Amniotic epithelial cell (primary cell): ENCODE results near the gene FRMD6.

ENCODE experiments used
- DNase-seq: peaks from one replicate; pipeline ENCODE4 v3.0.0-alpha.2; 2010; ENCODE audit warnings: low read depth

The FRMD6 gene

GRCh38 chr14:51780006-51780692, 128.4 kb downstream of the FRMD6 start:
- peak; percentile 39 for DNase-seq
